Right lobe of liver (tissue), 6 donors: Measurements from ENCODE around the gene OBSCN. TPM values are rescaled to one million over a fixed set of nuclear protein-coding genes. Genes with fewer than 3 reads are reported as not detected.

ENCODE experiments used
- ATAC-seq, 4 donors: fragments of 200-7000 bp; cut with Tn5 transposase; one replicate each; pipeline ENCODE4 v1.9.1; 2020; ENCODE audit warnings: mild to moderate bottlenecking in 4 of 4, moderate library complexity in 4 of 4
- DNase-seq, 3 donors: peaks; one replicate each; pipeline ENCODE4 v3.0.0-alpha.2; 2020
- H3K27ac ChIP-seq, 3 donors: fragments of 200-600 bp; one replicate each; pipeline ENCODE4 v1.8.0; 2022
- H3K27me3 ChIP-seq, 2 donors: fragments of 200-600 bp; one replicate each; pipeline ENCODE4 v1.8.0; 2022
- H3K36me3 ChIP-seq, 4 donors: fragments of 200-600 bp; sonication (generic) in 1 of 4; one replicate each; pipeline versions ENCODE4 v1.5.1 to v1.8.0; 2017 to 2022; ENCODE audit warnings: control low read depth in 1 of 4
- H3K4me1 ChIP-seq, 4 donors: fragments of 200-600 bp; sonication (generic) in 1 of 4; one replicate each; pipeline versions ENCODE4 v1.5.1 to v1.8.0; 2017 to 2022; ENCODE audit warnings: control low read depth in 1 of 4
- H3K4me3 ChIP-seq, 3 donors: fragments of 200-600 bp; one replicate each; pipeline ENCODE4 v1.8.0; 2022
- H3K9me3 ChIP-seq, 4 donors: fragments of 200-600 bp; sonication (generic) in 1 of 4; one replicate each; pipeline versions ENCODE4 v1.5.1 to v1.8.0; 2017 to 2022; ENCODE audit warnings: control low read depth in 1 of 4
- CTCF ChIP-seq, 4 donors: fragments of 200-600 bp in 3 of 4; fragments of 450-650 bp in 1 of 4; IDR thresholded peaks; one replicate each; pipeline versions ENCODE4 v1.5.1 to v1.8.0; 2016 to 2022; ENCODE audit warnings: antibody characterized with exemption in 4 of 4, mild to moderate bottlenecking in 2 of 4
- POLR2A ChIP-seq: fragments of 450-650 bp; IDR thresholded peaks from one replicate; pipeline ENCODE4 v1.6.1; 2017; ENCODE audit warnings: antibody characterized with exemption, mild to moderate bottlenecking
- WGBS: methylation state at CpG from one replicate; pipeline ENCODE4 v1.1.6; 2018; ENCODE audit warnings: low coverage, low lambda C conversion rate; ENCODE audit not compliant: insufficient coverage; ENCODE audit errors: missing lambda C conversion rate; 5-methylcytosine and 5-hydroxymethylcytosine counted together
- intact Hi-C, 2 donors: fragments of 100-400 bp; cut with DNase I; formaldehyde crosslinking; loops; one replicate each; pipeline versions ENCODE4 v1.11.2 to v1.14.1; 2022
- total RNA-seq, 6 experiments: library from RNA; depleted of rRNA in 2 of 6; stranded (reverse); fragments of >200 nt in 2 of 6; fragmentation: NEBNext Ultra II Directional in 3 of 6; extraction: Animal tissue kit (Norgen Biotek cat#: 25700) in 3 of 6; gene quantifications; one replicate each; pipeline versions ENCODE4 v1.1.0 to v1.2.4, GENCODE V29; 2016 to 2023
- donor health status: DM: no; HTN: yes; CAD: no.
- donor health status: DM: no; HTN: no; CAD: no.
- donor health status: DM: no; HTN: no; CAD: no.
- donor health status: DM: no; HTN: yes; CAD: no.
- donor health status: DM: no; HTN: yes; CAD: no.

Gene OBSCN
- total RNA-seq, 6 experiments from 2014 or later: 0.43 to 3.5 (median 2.0) TPM

DNA sequence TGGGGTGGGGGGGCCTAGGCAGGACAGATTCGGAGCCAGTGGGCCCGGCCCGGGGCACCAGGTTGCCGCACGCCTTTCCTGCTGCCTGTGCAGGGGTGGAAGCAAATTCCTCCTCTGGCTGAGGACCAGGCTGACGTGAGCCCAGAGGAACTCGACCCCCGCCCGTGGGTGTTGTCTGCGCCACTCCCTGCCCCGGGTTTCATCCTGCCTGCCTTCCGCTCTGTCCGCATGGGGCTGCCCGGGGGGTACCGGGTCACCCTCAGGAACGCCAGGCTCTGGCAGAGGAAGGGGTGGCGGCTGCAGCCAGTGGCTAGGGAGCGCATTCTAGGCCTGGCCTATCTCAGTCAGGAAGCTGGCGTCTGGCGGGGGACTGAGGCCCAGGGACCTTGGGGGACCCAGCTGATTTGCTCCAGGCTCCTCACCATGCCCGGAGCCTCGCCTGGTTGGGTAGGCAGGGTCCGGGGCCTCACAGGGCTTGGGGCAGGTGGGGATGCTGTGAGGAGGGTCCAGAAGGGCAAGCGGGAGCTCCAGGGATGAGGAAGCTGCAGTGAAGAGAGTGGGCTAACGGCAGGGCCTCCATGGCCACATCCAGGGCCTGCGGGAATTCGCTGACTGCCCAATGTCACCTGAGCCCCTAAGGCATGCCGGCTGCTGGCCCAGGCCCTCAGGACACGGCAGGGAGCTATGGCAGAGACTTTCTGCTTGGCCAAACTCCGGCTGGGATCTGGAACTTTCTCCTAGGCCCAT is 44.7 kb upstream of the OBSCN start:
- ATAC-seq (no peak), DNase-seq (peak in 1 of 3 donors; percentile 60)
- Histone ChIP-seq H3K4me3 (no peak overlapping the region), H3K9me3 (no peaks in the 10 kb centered on the region), H3K27ac (peak overlapping the region in 2 of 3 donors; percentile 49 to 69), H3K4me1 (peaks cover 0 to 12% (median 4%) of the 10 kb centered on the region in 4 donors), H3K36me3 (no peaks in the 10 kb centered on the region), H3K27me3 (no peaks in the 10 kb centered on the region)
- no CpG with 5 or more reads among the region's 30 CpGs for WGBS
- TF ChIP-seq CTCF (IDR thresholded peaks at IDR 0.05) (no peak), POLR2A (no peak)
- intact Hi-C loops: no loop called here

DNA sequence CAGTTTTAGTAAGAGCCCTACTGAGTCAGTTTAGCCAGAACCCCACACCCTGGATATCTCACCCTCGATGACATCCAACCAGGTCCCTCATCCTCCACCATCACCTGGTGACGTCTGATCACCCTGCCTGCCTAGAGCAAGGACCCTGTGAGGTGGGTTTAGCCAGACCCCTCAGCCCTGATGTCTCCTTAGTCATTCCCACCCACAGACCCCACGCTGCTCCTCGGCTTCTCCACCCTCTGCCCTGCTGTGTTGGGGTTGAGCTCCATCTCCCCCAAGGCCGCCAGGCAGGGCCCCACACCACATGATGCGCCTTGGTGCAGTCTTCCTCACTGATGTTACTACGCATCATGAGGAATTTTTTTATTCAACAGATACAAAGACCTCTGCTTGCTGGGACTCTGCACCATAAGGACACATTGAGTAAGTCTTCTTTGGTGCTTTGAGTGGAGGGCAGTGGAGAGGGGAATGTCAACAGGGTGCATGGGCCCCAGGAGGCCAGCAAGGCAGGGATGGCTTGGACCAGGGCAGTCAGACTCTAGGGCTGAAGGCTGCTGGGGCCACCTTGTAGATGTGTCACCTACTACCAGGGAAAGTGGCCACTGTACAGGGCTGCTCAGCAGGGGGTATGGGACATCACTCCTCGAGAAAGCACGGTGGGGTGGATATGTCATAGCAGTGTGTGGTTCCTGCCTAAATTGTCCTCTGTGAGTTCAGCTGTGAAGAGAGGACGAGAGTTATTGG is 43.9 kb upstream of the OBSCN start:
- intact Hi-C loops: no loop called here
- DNase-seq (peak in 2 of 3 donors; percentile 22 to 47), ATAC-seq (no peak)
- no peak overlapping the region for H3K4me3 ChIP-seq
- H3K4me1 ChIP-seq: peaks cover 0 to 12% (median 4%) of the 10 kb centered on the region in 4 donors
- H3K27ac ChIP-seq: peak overlapping the region in 2 of 3 donors; percentile 49 to 69
- TF ChIP-seq POLR2A (no peak), CTCF (IDR thresholded peaks at IDR 0.05) (no peak)
- WGBS: 89% methylated on average over 5 of the region's 10 CpGs
- no peaks in the 10 kb centered on the region for H3K27me3 ChIP-seq
- no peaks in the 10 kb centered on the region for H3K9me3 ChIP-seq
- no peaks in the 10 kb centered on the region for H3K36me3 ChIP-seq

- TF ChIP-seq CTCF (IDR thresholded peaks at IDR 0.05) (no peak), POLR2A (no peak)
- no peaks in the 10 kb centered on the region for H3K27me3 ChIP-seq
- peak overlapping the region; percentile 52 to 67 (median 60) for H3K4me3 ChIP-seq
- DNase-seq (peak in 1 of 3 donors; percentile 38), ATAC-seq (no peak)
- H3K27ac ChIP-seq: peak overlapping the region; percentile 70 to 100 (median 86)
- H3K36me3 ChIP-seq: no peaks in the 10 kb centered on the region
- intact Hi-C loops: no loop called here
- H3K4me1 ChIP-seq: peaks cover 0 to 12% (median 4%) of the 10 kb centered on the region in 4 donors
- WGBS: 26% methylated on average over 8 of the region's 20 CpGs
- H3K9me3 ChIP-seq: no peaks in the 10 kb centered on the region
Measured at GRCh38 chr1:228164561-228165371, 43.1 kb upstream of the OBSCN start.

GRCh38 chr1:228165372-228166169 is 42.3 kb upstream of the OBSCN start, which contains the start of gene IBA57:
IBA57 (plus strand) TSS chr1:228165804; CDS start chr1:228165817, 13 bp downstream.
- WGBS: under 1% methylated on average over 31 of the region's 93 CpGs
- peak within 1 kb of the TSS; percentile 66 to 78 (median 67) for H3K4me3 ChIP-seq
- H3K27me3 ChIP-seq: no peaks in the 10 kb centered on the region
- no peaks in the 10 kb centered on the region for H3K9me3 ChIP-seq
- H3K4me1 ChIP-seq: peaks cover 0 to 12% (median 4%) of the 10 kb centered on the region in 4 donors
- no peaks in the 10 kb centered on the region for H3K36me3 ChIP-seq
- peak; percentile 84 to 99 (median 89) for TF ChIP-seq CTCF (IDR thresholded peaks at IDR 0.05)
- TF ChIP-seq POLR2A: peak; percentile 98
- ATAC-seq (peak; percentile 84 to 93 (median 89)), DNase-seq (peak; percentile 99 to 100 (median 100))
- H3K27ac ChIP-seq: peak within 1 kb of the TSS; percentile 99 to 100 (median 100)
- intact Hi-C loops: no loop called here
